Spleen (tissue), 7 donors: Measurements from ENCODE around the gene FUT4.

Source experiments
- CTCF ChIP-seq, 11 experiments: fragments of 200-600 bp in 7 of 11; fragments of 450-650 bp in 4 of 11; sonication (generic) in 4 of 11; IDR thresholded peaks in 8 of 11; conservative IDR thresholded peaks in 3 of 11; 1 replicate in 7 of 11; 2 replicates in 4 of 11; pipeline versions ENCODE4 v1.4.0 to v1.8.0; 2016 to 2021; ENCODE audit warnings: antibody characterized with exemption in 11 of 11, inconsistent platforms in 4 of 11, mild to moderate bottlenecking in 1 of 11
- POLR2A ChIP-seq, 3 donors: fragments of 450-650 bp; IDR thresholded peaks; one replicate each; pipeline ENCODE4 v1.5.1; 2017; ENCODE audit warnings: antibody characterized with exemption in 3 of 3, mild to moderate bottlenecking in 1 of 3
- donor health status: DM: no; HTN: no; CAD: no; lungs with moderate emphysema.
- donor health status: DM: no; HTN: no; CAD: no.
- donor health status: DM: no; HTN: no; CAD: no.

GRCh38 chr11:94533696-94534630 is 9.8 kb upstream of the FUT4 start:
- TF ChIP-seq CTCF (IDR thresholded peaks at IDR 0.05 in 8 of 11, conservative IDR thresholded peaks at IDR 0.05 in 3 of 11) (no peak), POLR2A (IDR thresholded peaks at IDR 0.05) (no peak)
